Activated CD4-positive, CD25-positive, alpha-beta regulatory T cell treated with anti-CD3 and anti-CD28 coated beads, Interleukin-2, amount 50 U/mL, for 16 hours (primary cell): ENCODE measurements around the gene SLCO4A1.

Source experiments
- DNase-seq: peaks from one replicate; pipeline ENCODE4 v3.0.0-alpha.2; 2020; ENCODE audit warnings: low read depth, low spot score

SLCO4A1 gene

GRCh38 chr20:62700261-62700930, 58.1 kb downstream of the SLCO4A1 start:
- no peak for DNase-seq

GRCh38 chr20:62701161-62702012, 59.1 kb downstream of the SLCO4A1 start:
- DNase-seq = no peak

GRCh38 chr20:62702013-62702300, 59.7 kb downstream of the SLCO4A1 start:
- DNase-seq = no peak

GRCh38 chr20:62702895-62703852, 60.9 kb downstream of the SLCO4A1 start:
- no peak for DNase-seq

GRCh38 chr20:62703853-62704228, 61.5 kb downstream of the SLCO4A1 start:
- DNase-seq = no peak

- DNase-seq = no peak
Measured at GRCh38 chr20:62704341-62704948, 62.1 kb downstream of the SLCO4A1 start.

GRCh38 chr20:62705627-62706026, 63.3 kb downstream of the SLCO4A1 start:
- DNase-seq = no peak

GRCh38 chr20:62706344-62706743, 64.0 kb downstream of the SLCO4A1 start:
- no peak for DNase-seq

GRCh38 chr20:62706857-62707256, 64.6 kb downstream of the SLCO4A1 start:
- no peak for DNase-seq

- DNase-seq = no peak
Measured at GRCh38 chr20:62707276-62707920, 65.1 kb downstream of the SLCO4A1 start.

- DNase-seq = no peak
Measured at GRCh38 chr20:62707921-62708521, 65.7 kb downstream of the SLCO4A1 start.

- no peak for DNase-seq
Measured at GRCh38 chr20:62708591-62709536, 66.6 kb downstream of the SLCO4A1 start, which contains the start of gene NTSR1. TSS of gene NTSR1 (plus strand) at chr20:62708836. CDS start at chr20:62709208, 372 bp downstream.

- no peak for DNase-seq
Measured at GRCh38 chr20:62709537-62709905, 67.2 kb downstream of the SLCO4A1 start.

GRCh38 chr20:62710221-62710885, 68.0 kb downstream of the SLCO4A1 start:
- DNase-seq = no peak

GRCh38 chr20:62710886-62711702, 68.8 kb downstream of the SLCO4A1 start:
- DNase-seq = no peak

GRCh38 chr20:62711703-62712101, 69.4 kb downstream of the SLCO4A1 start:
- no peak for DNase-seq

- no peak for DNase-seq
Measured at GRCh38 chr20:62712606-62713005, 70.3 kb downstream of the SLCO4A1 start.

GRCh38 chr20:62714006-62714405, 71.7 kb downstream of the SLCO4A1 start:
- DNase-seq = no peak
